OCI-LY3 (cell line): ENCODE measurements around the gene KCNC3.
A peak's percentile ranks its signal among the peaks of the same experiment; 100 is the strongest.
"Not testable (repeated sequence)": the region's sequence is repeated elsewhere in the genome, so short reads cannot be mapped to it uniquely, and the experiment has no call there.

Experiments
- H2AFZ ChIP-seq: fragments of 200-600, 300-600 bp; shearing (Covaris generic); 2 replicates; pipeline ENCODE4 v1.6.0; 2014; ENCODE audit warnings: antibody characterized with exemption, low read depth, low read length
- H3K27ac ChIP-seq: fragments of 200-600, 300-600 bp; sonication (generic); 2 replicates; pipeline ENCODE4 v1.5.1; 2014; ENCODE audit warnings: mild to moderate bottlenecking, low read length, moderate library complexity, mixed read lengths
- H3K27me3 ChIP-seq: fragments of 200-600, 300-600 bp; sonication (generic); 2 replicates; pipeline ENCODE4 v1.6.1; 2014; ENCODE audit warnings: low read depth, low read length, mixed read lengths
- H3K36me3 ChIP-seq: fragments of 200-600, 300-600 bp; sonication (generic); replicated peaks from 2 replicates; pipeline ENCODE3; 2014; ENCODE audit warnings: low read depth, low read length, mixed read lengths
- H3K4me1 ChIP-seq: fragments of 300-600, 200-600 bp; sonication (generic); 2 replicates; pipeline ENCODE4 v1.6.1; 2014; ENCODE audit warnings: low read length, mixed read lengths
- H3K4me2 ChIP-seq: fragments of 200-600, 300-600 bp; sonication (generic); 2 replicates; pipeline ENCODE4 v1.6.1; 2014; ENCODE audit warnings: low read length, mixed read lengths
- H3K4me3 ChIP-seq: fragments of 300-600, 200-600 bp; sonication (generic); 2 replicates; pipeline ENCODE4 v1.5.1; 2014; ENCODE audit warnings: antibody characterized with exemption, mild to moderate bottlenecking, low read length, moderate library complexity
- H3K79me2 ChIP-seq: fragments of 300-600, 200-600 bp; shearing (Covaris generic); 2 replicates; pipeline ENCODE4 v1.6.1; 2014; ENCODE audit warnings: mild to moderate bottlenecking, low read length, mixed read lengths
- H3K9ac ChIP-seq: fragments of 300-600, 200-600 bp; shearing (Covaris generic); 2 replicates; pipeline ENCODE4 v1.6.0; 2014; ENCODE audit warnings: mild to moderate bottlenecking, low read length, moderate library complexity
- H3K9me3 ChIP-seq: fragments of 200-600, 300-600 bp; shearing (Covaris generic); 2 replicates; pipeline ENCODE4 v1.6.1; 2014; ENCODE audit warnings: low read length, mixed read lengths; ENCODE audit not compliant: insufficient read depth
- H4K20me1 ChIP-seq: fragments of 200-600, 300-600 bp; sonication (generic); 2 replicates; pipeline ENCODE4 v1.6.1; 2016; ENCODE audit warnings: low read length, mixed read lengths; ENCODE audit not compliant: insufficient read depth
- EZH2phosphoT487 ChIP-seq: fragments of 200-600 bp; shearing (Covaris generic); IDR thresholded peaks from 2 replicates; pipeline ENCODE4 v1.6.1; 2018; ENCODE audit warnings: antibody characterized with exemption, mixed run types, low read depth
- TF ChIP-seq, protein P1 (sequence below): fragments of 200-600, 300-600 bp; sonication (generic); IDR thresholded peaks from 2 replicates; pipeline ENCODE4 v1.5.1; 2014; ENCODE audit warnings: antibody characterized with exemption, low read length, low read depth

The KCNC3 gene

DNA sequence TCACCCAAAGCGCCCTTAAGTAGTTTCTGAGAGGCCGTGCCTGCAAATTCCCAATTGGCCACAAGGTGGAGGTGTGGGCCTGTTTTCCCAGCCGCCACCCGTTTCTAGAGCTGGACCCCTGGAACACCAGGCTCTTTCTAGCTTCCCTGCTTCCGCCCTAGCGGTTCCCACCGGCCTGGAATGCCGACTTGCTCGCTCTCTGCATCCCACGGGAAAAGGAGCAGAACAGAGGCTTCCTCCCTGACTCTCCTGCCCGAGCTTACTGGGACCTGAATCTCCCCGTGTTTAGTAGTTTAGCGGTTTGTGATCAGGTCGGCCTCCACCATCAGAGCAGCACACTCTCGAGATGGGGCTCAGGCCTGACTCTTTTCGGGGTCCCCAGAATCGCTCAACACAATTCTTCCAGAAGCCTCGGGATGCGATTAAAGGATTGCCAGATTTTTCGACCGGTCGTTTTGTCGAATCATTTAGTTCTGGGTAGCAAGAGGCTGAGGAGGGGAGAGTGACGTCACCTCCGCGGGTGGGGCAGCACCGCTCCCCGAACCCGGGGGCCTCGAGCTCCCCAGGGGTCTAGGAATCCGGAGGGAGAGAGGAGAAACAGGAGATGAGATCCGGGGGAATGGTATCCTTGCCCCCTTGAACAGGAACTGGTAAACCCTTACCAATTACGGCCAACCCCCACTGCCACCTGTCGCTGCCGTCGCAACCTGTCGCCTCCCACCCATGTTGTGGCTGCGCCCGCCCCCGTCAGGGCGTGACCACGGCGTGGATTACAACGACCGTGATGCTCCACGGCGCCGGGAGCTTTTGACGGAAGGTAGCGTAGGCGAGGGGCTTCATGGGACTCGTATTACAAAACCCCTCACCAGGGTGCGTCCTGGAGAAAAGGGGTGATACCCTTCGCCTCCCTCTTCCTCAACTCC lies 28.3 kb upstream of the KCNC3 start:
- Histone ChIP-seq H3K4me3 (peak overlapping the region; percentile 98), H3K4me1 (peaks cover 50% of the 10 kb centered on the region), H3K4me2 (peak overlapping the region; percentile 100), H3K9ac (peak overlapping the region; percentile 100), H3K36me3 (peaks cover 8% of the 10 kb centered on the region), H4K20me1 (no peaks in the 10 kb centered on the region), H3K9me3 (no peaks in the 10 kb centered on the region), H3K79me2 (no peaks in the 10 kb centered on the region), H3K27ac (peak overlapping the region; percentile 90), H2AFZ (peak overlapping the region; percentile 97), H3K27me3 (no peaks in the 10 kb centered on the region)
- no peak for TF ChIP-seq EZH2phosphoT487
- TF ChIP-seq, protein P1, sequence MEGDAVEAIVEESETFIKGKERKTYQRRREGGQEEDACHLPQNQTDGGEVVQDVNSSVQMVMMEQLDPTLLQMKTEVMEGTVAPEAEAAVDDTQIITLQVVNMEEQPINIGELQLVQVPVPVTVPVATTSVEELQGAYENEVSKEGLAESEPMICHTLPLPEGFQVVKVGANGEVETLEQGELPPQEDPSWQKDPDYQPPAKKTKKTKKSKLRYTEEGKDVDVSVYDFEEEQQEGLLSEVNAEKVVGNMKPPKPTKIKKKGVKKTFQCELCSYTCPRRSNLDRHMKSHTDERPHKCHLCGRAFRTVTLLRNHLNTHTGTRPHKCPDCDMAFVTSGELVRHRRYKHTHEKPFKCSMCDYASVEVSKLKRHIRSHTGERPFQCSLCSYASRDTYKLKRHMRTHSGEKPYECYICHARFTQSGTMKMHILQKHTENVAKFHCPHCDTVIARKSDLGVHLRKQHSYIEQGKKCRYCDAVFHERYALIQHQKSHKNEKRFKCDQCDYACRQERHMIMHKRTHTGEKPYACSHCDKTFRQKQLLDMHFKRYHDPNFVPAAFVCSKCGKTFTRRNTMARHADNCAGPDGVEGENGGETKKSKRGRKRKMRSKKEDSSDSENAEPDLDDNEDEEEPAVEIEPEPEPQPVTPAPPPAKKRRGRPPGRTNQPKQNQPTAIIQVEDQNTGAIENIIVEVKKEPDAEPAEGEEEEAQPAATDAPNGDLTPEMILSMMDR: peak; percentile 80

DNA sequence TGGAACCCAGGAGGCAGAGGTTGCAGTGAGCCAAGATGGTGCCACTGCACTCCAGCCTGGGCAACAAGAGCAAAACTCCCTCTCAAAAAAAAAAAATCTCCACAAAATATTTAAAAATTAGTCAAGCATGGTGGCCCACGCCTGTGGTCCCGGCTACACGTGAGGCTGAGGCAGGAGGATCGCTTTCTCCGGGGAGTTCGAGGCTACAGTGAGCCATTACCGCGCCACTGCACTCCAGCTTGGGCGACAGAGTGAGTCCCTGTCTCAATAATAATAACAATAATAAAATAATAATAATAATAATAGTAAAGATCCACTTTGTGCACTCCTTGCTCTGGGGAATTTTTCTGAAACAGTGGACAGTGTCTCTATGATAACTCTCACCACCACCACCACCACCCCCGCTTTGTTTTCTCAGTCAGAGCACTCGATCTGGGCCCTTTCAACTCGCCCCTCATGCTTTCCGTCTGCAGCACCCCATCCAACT lies 27.6 kb upstream of the KCNC3 start:
- Histone ChIP-seq H3K36me3 (peaks cover 8% of the 10 kb centered on the region), H3K79me2 (no peaks in the 10 kb centered on the region), H4K20me1 (no peaks in the 10 kb centered on the region), H2AFZ (no peak overlapping the region), H3K9me3 (no peaks in the 10 kb centered on the region), H3K27me3 (no peaks in the 10 kb centered on the region), H3K27ac (peak overlapping the region; percentile 90), H3K9ac (peak overlapping the region; percentile 100), H3K4me1 (peaks cover 57% of the 10 kb centered on the region), H3K4me2 (peak overlapping the region; percentile 100), H3K4me3 (peak overlapping the region; percentile 98)
- TF ChIP-seq, protein P1: no peak
- TF ChIP-seq EZH2phosphoT487: no peak

DNA sequence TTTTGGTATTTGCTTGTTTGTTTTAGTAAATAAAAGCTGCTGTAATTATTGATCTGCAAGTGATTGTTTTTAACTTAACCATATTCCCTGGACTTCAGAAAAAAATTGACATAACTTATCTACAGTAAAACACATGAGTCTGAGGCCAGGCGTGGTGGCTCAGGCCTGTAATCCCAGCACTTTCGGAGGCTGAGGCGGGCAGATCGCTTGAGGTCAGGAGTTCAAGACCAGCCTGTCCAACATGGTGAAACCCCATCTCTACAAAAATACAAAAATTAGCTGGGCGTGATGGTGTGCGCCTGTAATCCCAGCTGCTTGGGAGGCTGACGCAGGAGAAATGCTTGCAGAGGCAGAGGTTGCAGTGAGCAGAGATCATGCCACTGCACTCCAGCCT lies 24.3 kb upstream of the KCNC3 start:
- H3K27me3 ChIP-seq, H3K4me2 ChIP-seq, H4K20me1 ChIP-seq, H3K4me3 ChIP-seq, H3K9ac ChIP-seq, H2AFZ ChIP-seq, H3K36me3 ChIP-seq, H3K27ac ChIP-seq, H3K9me3 ChIP-seq: not testable (repeated sequence)
- Histone ChIP-seq H3K79me2 (peaks cover 16% of the 10 kb centered on the region), H3K4me1 (peaks cover 58% of the 10 kb centered on the region)

DNA sequence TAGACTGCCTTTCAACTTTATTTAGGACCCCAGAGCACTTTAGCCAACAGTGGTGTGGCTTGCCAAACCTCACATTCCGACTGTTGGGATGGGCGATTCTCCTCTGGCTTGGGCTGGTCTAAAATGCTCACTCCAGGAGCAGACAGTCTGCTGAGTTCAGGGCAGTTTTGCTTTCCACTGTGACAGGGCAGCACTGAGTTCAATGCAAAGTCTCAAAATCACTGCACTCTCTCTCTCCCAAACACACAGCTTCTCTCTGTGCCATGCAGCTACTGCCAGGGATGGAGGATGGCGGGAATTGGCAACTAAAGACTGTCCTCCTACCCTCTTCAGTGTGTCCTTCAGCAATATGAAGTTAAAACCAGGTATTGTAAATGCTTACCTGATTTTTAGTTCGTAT lies 23.1 kb upstream of the KCNC3 start:
- no peak for TF ChIP-seq EZH2phosphoT487
- TF ChIP-seq, protein P1: no peak
- Histone ChIP-seq H3K4me2 (no peak overlapping the region), H3K9ac (no peak overlapping the region), H2AFZ (no peak overlapping the region), H3K36me3 (no peaks in the 10 kb centered on the region), H4K20me1 (no peaks in the 10 kb centered on the region), H3K9me3 (no peaks in the 10 kb centered on the region), H3K4me1 (peaks cover 61% of the 10 kb centered on the region), H3K4me3 (no peak overlapping the region), H3K27ac (no peak overlapping the region), H3K27me3 (no peaks in the 10 kb centered on the region), H3K79me2 (peaks cover 16% of the 10 kb centered on the region)
